VCaP (cell line): ENCODE results near the gene ABHD11.
A peak's percentile ranks its signal among the peaks of the same experiment; 100 is the strongest.
"Not testable (repeated sequence)": the region's sequence is repeated elsewhere in the genome, so short reads cannot be mapped to it uniquely, and the experiment has no call there.

ENCODE experiments used
- H3K27ac ChIP-seq: fragments of 450-650 bp; 2 replicates; pipeline ENCODE4 v1.5.1; 2017
- CTCF ChIP-seq: fragments of 450-650 bp; conservative IDR thresholded peaks from 2 replicates; pipeline ENCODE4 v1.5.1; 2017; ENCODE audit warnings: mild to moderate bottlenecking, moderate library complexity

The ABHD11 gene, protein sequence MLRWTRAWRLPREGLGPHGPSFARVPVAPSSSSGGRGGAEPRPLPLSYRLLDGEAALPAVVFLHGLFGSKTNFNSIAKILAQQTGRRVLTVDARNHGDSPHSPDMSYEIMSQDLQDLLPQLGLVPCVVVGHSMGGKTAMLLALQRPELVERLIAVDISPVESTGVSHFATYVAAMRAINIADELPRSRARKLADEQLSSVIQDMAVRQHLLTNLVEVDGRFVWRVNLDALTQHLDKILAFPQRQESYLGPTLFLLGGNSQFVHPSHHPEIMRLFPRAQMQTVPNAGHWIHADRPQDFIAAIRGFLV

DNA sequence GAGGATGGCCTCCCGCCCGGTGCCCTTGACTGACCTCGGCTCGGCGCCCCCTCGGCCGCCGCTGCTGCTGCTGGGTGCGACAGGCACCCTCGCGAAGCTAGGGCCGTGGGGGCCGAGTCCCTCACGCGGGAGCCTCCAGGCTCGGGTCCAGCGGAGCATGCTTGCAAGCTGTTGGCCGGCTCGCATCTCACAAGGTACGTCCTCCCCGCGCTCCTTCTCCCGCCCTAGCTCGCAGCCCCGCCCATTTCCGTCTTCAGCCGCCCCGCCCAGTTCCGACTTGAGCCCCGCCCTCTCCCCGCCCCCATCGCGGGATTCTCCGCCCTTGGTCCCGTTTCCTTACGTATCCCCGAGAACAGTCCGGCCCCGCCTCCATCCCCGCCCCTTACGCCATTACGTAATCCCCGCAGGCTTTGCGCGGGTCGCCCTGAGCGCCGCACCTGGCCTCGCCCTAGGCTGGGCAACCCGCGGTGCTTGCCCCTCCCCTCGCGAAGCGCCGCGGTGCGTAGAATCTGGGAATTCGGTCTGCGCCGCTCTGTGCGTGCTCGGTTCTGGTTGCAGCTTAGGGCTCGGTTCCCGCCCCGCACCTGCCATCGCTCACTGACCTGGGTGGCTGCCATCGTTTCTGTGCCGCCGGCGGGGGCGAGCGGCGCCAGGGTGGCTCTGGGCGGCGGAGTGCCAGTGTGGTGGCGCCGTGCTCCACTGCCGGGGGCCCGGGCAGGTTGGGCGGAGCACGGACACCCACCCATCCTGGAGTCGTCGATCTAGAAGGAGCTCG, at the start of gene ABHD11:
Gene ABHD11, minus strand, starts transcription at position 191 of the 775 bp plus-strand sequence. Its CDS starts 32 bp downstream, at position 159.
- TF ChIP-seq CTCF = no peak
- peak within 1 kb of the TSS; percentile 99 for H3K27ac ChIP-seq

- H3K27ac ChIP-seq = not testable (repeated sequence)
Measured at GRCh38 chr7:73787786-73788048, 49.1 kb upstream of the ABHD11 start.

DNA sequence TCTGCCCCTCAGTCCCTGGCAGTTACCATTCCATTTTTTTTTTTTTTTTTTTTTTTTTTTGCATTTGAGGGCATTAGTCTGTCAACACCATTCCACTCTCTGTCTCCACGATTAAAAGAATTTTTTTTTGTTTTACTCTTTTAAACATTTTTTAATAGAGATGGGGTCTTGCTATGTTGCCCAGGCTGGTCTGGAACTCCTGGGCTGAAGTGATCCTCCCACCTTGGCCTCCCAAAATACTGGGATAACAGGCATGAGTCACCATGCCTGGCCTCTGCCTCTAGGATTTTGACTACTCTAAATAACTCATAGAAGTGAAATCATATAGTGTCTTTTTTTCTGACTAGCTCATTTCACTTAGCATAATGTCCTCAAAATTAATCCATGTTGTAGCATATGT, 48.0 kb upstream of the ABHD11 start:
- no peak for TF ChIP-seq CTCF
- H3K27ac ChIP-seq = no peak overlapping the region

DNA sequence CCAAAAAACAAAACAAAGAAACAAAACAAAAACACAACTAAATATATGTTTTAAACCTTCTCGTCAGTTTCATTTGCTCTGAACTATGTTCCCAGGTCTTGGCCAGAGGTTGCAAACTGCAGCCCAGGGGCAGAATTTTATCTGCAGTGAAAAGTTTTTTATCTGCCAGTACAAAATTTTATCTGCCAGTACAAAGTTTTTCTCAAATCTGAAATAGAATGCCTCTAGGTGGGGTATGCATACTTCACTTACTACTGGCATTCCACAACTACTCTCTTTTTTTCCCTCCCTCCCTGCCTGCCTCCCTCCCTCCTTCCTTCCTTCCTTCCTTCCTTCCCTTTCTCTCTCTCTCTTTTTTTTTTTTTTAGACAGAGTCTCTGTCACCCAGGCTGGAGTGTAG, 40.9 kb upstream of the ABHD11 start:
- no peak for TF ChIP-seq CTCF
- H3K27ac ChIP-seq = no peak overlapping the region

DNA sequence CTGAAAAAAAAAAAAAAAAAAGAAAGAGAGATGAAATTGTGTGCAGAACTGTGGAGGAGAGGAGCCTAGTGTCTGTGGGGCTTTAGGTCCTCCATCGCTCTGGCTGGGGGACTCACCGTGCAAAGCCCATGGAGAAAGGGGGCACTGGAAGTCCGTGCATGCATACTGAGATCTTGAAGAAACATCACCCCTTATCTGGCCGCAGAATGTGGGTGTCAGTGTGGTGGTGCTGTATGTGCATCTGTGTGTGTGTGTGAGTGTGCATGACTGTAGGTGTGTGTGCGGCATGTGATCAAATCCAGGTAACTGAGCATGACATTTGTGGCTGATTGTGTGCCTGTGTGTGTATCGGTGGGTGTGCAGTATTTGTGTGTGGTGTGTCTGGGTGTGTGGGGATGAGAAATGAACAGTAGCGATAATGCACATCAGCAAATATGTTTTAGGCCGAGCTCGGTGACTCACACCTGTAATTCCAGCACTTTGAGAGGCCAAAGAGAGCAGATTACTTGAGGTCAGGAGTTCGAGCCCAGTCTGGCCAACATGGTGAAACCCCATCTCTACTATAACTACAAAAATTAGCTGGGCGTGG, 40.3 kb upstream of the ABHD11 start:
- TF ChIP-seq CTCF = no peak
- no peak overlapping the region for H3K27ac ChIP-seq

- no peak for TF ChIP-seq CTCF
- H3K27ac ChIP-seq = no peak overlapping the region
Measured at GRCh38 chr7:73774923-73775322, 36.3 kb upstream of the ABHD11 start.

DNA sequence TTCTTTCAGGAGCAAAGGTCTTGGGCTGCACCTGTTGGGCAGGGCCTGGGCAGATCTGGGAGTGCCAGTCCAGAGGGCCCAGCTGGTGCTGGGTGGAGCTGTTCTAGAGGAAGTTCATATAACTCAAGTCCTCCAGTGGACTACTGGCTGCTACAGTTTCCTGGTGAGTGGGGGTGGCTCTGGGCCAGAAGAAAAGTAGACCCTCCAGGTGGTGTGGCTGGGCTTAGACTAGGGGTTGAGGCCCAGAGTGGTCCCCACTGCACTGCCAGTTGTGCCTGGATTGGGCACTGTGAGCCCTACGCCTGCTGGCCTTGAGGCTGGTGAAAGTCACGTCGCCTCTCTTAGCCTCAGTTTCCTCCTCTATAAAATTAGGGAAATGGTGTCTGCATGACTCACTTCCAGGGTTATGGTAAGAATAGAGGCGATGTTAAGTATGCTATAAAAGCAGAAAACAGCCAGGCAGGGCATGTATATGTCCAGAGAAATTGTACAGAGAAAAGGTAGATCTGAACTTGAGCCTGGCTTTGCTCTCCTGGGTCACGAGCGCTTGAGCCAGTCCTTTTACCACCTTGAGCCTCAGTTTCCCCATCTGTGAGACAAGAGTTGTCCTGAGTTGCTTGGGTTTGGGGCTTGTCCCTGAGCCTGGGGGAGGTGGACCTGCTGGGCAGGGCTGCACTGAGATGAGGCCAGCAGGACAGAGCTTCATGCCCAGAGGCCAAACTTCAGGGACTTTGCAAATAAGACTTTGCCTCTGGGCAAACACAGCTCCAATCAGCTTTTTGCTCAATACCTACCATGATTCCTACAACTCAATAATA, 35.3 kb upstream of the ABHD11 start:
- TF ChIP-seq CTCF = no peak
- H3K27ac ChIP-seq = no peak overlapping the region
